ENCODE results near the gene RNF39.
A peak's percentile ranks its signal among the peaks of the same experiment; 100 is the strongest.

DNA sequence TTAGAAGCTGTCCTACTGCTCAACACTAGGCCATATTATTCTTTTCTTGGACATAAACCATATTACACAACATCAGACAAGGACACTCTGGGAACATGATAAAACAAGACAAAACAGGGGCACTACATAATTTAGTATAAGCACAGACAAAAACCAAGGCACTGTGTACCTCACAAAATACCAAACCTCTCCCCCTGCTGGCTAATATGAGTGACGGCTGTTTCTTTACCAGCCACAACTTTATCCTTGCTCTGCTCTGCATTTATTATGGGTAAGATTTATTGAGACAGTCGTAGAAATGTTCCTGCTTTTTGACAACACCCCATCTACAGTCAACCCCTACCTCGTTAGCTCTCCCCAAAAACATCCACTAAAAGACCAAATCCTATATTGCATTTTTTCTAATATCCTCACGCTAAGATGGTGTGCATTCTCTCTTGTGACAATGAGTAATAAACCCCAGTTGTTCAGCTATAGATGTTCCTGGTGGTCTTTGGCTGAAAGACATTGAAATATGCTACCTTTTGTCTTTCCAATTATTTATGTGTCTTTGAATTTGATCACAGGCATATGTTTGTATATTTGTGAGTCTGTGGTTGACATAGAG lies 38.3 kb downstream of the RNF39 start:
- TF ChIP-seq, protein P1, sequence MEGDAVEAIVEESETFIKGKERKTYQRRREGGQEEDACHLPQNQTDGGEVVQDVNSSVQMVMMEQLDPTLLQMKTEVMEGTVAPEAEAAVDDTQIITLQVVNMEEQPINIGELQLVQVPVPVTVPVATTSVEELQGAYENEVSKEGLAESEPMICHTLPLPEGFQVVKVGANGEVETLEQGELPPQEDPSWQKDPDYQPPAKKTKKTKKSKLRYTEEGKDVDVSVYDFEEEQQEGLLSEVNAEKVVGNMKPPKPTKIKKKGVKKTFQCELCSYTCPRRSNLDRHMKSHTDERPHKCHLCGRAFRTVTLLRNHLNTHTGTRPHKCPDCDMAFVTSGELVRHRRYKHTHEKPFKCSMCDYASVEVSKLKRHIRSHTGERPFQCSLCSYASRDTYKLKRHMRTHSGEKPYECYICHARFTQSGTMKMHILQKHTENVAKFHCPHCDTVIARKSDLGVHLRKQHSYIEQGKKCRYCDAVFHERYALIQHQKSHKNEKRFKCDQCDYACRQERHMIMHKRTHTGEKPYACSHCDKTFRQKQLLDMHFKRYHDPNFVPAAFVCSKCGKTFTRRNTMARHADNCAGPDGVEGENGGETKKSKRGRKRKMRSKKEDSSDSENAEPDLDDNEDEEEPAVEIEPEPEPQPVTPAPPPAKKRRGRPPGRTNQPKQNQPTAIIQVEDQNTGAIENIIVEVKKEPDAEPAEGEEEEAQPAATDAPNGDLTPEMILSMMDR (IDR thresholded peaks at IDR 0.05; ENCODE audit: insufficient read depth, low read length, poor library complexity, severe bottlenecking) = peak; percentile 66
- TF ChIP-seq EZH2phosphoT487 (conservative IDR thresholded peaks at IDR 0.05; ENCODE audit: low read length) = no peak
